Liver (tissue), 3 donors: ENCODE measurements around the gene PGAM1.

Experiments used
- EGR1 ChIP-seq, 2 donors: IDR thresholded peaks; 2 replicates each; pipeline ENCODE4 v1.6.1; 2016 to 2018; ENCODE audit warnings: antibody characterized with exemption in 2 of 2, low read depth in 2 of 2
- TF ChIP-seq, protein P1 (sequence below): fragments of 150-350 bp; IDR thresholded peaks from 2 replicates; pipeline ENCODE4 v1.5.1; 2017; ENCODE audit warnings: improper control_type of control experiment, low read depth, low read length; ENCODE audit not compliant: missing input control
- TF ChIP-seq, protein P2 (sequence below): IDR thresholded peaks from 2 replicates; pipeline ENCODE4 v1.6.1; 2016; ENCODE audit warnings: antibody characterized with exemption
- donor health status: healthy.
- donor health status: healthy.

DNA sequence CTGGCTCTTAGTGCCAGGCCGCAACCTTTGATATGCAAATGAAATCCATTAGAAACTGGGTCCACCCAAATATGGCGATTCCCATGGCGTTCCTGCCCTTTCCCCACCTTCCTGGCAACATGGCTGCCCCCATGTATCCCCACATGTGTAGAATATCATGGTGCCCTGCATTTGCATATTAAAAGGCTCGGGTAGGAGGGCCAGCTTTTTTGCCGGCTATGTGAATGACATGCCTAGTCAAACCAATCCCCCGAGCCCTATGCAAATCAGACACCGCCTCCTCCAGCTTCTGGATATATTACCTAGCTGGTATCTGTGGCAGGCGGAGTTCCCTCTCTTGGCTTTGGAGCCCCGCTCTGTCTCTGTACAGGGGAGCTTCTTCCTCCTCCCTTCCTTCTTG, 53.9 kb downstream of the PGAM1 start:
- TF ChIP-seq, protein P1, sequence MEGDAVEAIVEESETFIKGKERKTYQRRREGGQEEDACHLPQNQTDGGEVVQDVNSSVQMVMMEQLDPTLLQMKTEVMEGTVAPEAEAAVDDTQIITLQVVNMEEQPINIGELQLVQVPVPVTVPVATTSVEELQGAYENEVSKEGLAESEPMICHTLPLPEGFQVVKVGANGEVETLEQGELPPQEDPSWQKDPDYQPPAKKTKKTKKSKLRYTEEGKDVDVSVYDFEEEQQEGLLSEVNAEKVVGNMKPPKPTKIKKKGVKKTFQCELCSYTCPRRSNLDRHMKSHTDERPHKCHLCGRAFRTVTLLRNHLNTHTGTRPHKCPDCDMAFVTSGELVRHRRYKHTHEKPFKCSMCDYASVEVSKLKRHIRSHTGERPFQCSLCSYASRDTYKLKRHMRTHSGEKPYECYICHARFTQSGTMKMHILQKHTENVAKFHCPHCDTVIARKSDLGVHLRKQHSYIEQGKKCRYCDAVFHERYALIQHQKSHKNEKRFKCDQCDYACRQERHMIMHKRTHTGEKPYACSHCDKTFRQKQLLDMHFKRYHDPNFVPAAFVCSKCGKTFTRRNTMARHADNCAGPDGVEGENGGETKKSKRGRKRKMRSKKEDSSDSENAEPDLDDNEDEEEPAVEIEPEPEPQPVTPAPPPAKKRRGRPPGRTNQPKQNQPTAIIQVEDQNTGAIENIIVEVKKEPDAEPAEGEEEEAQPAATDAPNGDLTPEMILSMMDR, result no peak
- no peak for TF ChIP-seq EGR1 (IDR thresholded peaks at IDR 0.05; ENCODE audit: low read depth in 2 of 2)
- TF ChIP-seq, protein P2, sequence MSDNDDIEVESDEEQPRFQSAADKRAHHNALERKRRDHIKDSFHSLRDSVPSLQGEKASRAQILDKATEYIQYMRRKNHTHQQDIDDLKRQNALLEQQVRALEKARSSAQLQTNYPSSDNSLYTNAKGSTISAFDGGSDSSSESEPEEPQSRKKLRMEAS, result no peak
